Activated CD4-positive, CD25-positive, alpha-beta regulatory T cell treated with anti-CD3 and anti-CD28 coated beads, Interleukin-2, amount 50 U/mL, for 72 hours (primary cell): Measurements from ENCODE around the gene PLEKHG3.
"Not testable (repeated sequence)": the region's sequence is repeated elsewhere in the genome, so short reads cannot be mapped to it uniquely, and the experiment has no call there.

Source experiments
- DNase-seq: peaks from one replicate; pipeline ENCODE4 v3.0.0; 2021

PLEKHG3 gene

DNA sequence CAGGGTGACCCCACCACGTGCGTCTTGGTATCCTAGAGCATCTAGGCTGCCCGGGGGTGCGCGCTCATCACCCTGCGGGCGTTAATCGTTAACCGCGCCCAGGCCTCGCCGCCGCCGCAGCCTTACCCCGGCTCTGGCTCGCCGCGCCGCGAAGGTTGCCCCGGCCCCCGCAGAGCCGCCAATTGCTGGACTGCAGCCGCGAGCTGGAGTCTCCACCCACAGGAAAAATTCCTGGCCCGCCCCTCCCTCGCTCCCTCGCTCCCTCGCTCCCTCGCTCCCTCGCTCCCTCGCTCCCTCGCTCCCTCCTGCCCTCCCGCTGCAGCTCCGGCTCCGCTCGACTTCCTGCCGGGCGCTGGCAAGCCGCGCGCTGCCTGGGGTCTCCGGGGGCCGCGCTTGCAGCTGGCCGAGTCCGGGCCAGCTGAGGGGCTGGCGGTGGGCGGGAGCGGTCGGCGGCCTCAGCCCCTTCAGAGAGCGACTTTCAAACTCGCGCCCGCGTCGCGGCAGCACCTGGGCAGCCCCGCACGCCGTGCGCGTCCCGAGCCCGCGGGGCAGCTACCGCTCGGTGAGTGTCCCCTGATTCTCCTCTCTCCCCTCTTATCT, at the start of gene PLEKHG3:
Gene PLEKHG3 (plus strand): TSS at position 282 of the 600 bp plus-strand sequence. CDS start 23,208 bp downstream, outside the sequence.
- no peak for DNase-seq

DNA sequence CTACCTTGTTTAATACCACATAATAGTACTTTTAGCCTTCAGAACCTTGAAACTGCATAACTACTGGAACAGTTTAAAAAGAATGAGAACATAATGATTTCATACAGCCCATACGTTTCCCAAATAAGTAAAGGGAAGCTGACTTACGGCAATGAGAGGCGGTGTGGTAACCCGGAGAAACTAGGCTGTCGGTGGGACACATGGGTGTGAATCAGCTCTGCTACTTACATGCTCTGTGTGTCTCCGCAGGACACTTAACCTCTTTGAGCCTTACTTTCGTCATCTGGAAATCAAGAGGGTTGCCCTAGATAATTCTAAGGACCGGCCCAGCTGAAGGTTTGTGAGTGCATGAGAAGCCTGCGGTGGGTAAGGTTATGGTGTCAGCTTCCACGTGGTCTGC, 49.3 kb upstream of the PLEKHG3 start:
- no peak for DNase-seq

DNA sequence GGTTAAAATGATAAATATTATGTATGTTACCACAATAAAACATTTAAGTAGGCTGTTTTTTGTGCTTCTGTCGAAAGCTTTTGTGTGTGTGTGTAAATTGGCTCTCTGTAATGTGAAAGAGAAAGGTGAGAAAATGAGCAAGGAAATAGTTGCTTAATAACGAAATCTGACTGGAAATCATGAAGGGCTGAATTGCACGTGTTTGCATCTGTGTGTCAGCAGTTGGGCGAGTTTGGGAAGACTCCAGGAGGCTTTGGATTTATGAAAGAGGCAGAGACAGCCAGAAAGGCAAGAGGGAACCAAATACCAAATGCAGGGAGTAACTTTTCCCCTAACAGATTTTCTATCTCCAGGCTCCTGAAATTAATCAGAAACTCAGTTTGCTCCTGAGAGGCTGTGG, 47.2 kb upstream of the PLEKHG3 start:
- DNase-seq = no peak

DNA sequence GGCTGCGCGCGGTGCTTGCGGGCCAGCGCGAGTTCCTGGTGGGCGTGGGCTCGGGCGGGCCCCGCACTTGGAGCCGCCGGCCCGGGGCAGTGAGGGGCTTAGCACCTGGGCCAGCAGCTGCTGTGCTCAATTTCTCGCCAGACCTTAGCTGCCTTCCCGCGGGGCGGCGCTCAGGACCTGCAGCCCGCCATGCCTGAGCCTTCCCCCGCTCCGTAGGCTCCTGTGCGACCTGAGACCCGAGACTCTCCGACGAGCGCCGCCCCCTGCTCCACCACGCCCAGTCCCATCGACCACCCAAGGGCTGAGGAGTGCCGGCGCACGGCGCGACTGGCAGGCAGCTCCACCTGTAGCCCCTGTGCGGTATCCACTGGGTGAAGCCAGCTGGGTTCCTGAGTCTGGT, 46.0 kb upstream of the PLEKHG3 start:
- no peak for DNase-seq

DNA sequence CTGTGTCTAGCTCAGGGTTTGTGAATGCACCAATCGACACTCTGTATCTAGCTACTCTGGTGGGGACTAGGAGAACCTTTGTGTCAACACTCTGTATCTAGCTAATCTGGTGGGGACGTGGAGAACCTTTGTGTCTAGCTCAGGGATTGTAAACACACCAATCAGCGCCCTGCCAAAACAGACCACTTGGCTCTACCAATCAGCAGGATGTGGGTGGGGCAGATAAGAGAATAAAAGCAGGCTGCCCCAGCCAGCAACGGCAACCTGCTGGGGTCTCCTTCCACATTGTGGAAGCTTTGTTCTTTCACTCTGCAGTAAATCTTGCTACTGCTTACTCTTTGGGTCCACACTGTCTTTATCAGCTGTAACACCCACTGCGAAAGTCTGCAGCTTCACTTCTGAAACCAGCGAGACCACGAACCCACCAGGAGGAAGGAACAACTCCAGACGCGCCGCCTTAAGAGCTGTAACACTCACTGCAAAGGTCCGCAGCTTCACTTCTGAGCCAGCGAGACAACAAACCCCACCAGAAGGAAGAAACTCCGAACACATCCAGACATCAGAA, 45.4 kb upstream of the PLEKHG3 start:
- not testable (repeated sequence) for DNase-seq

DNA sequence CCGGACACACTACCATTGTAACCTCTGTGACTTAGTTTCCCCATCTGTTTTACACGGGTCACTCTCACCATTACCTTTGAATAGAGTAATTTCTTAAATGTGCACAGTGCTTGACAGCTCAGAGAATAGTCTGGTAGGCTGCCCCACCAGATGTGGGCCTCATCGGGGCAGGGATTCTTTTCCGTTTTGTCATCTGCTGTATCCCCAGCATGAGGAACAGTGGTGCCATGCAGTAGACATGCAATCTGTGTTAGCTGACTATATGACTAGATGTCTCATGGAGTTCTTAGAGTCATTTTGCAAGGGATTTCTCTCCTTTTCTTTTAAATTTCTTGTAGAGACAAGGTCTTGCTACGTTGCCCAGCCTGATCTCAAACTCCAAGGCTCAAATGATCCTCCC, 44.9 kb upstream of the PLEKHG3 start:
- DNase-seq = no peak

DNA sequence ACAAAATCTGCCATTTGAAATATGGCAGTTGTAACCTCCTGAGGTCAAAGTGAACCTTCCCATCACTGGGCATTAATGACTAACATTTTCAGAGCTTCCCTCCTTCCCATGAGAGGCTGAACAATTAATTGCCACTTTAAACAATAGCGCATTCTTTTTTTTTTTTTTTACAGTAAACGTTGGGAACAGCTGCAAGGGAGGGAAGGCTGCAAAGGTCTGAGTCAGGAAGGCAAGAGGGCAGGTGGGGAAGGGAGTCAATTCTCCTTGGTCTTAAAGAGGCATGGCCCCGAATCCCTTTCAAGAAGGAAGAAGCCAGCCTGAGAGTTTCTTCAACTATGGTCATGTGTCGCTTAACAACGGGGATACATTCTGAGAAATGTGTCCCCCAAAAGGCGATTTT, 41.0 kb upstream of the PLEKHG3 start:
- no peak for DNase-seq

DNA sequence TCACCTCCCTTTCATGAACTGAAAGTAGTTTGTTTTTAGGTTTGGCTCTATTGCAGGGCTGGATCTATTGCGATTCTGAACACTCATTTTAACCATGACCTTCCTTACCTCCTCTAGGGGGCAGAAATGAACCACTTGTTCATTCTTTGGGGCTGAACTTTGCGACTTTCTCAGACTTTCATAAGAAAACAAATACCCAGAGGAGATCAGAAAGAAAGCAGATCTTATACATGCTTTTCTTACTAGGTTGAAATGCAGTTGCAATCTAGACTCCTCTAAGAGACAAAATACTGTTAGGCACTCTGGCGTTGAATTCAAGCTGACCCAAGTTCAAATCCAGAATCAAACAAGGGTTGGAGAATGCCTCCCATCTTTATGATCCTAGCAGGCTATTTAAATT, 32.6 kb upstream of the PLEKHG3 start:
- DNase-seq = no peak

DNA sequence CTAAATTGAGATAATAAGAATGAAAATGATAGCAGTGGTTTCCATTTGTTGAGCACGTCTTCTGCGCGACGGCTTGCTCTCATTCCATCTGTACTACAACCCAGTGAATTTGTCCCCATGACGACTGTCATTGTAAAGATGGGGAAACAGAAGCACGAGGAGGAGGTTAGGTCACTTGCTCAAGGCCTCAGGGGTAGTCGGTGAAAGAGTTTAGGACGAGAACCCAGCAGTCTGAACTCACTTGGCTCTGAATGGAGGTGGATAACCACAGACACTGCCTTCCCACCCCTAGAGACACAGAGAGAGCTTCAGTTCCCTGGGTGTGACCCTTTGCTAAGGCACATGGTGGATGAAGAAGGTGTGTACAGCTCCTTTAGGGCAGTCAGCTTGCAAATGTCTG, 30.9 kb upstream of the PLEKHG3 start:
- no peak for DNase-seq

DNA sequence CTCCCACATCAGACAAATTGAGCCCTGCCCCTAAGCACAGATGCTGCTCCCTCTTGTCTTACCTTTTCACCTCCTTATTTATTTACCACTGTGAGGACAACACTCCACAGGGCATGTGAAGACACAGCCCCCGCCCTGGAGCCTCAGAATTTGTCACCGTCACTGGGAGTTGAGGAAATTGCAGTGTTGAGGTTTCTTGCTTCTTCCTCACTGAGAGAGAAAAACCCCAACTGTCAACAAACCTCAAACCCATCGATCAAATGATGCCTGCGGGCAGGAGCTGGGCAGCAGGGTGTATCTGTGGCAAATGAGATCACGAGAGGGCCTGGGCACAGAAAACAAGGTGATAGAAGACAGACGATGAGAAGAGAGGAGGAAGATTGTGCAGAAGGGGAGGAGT, 30.5 kb upstream of the PLEKHG3 start:
- no peak for DNase-seq

DNA sequence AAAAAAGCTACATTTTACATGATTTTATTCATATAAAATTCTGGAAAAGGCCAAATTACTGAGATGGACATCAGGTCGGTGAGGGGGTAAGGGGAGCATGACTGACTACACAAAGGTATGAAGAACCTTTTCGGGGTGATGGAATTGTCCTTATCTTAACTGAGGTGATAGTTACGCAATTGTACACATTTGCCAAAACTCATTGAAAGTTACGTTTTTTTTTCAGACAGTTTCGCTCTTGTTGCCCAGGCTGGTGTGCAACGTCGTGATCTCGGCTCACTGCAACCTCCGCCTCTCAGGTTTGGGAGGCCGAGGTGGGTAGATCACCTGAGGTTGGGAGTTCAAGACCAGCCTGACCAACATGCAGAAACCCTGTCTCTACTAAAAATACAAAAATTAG, 29.4 kb upstream of the PLEKHG3 start:
- no peak for DNase-seq

DNA sequence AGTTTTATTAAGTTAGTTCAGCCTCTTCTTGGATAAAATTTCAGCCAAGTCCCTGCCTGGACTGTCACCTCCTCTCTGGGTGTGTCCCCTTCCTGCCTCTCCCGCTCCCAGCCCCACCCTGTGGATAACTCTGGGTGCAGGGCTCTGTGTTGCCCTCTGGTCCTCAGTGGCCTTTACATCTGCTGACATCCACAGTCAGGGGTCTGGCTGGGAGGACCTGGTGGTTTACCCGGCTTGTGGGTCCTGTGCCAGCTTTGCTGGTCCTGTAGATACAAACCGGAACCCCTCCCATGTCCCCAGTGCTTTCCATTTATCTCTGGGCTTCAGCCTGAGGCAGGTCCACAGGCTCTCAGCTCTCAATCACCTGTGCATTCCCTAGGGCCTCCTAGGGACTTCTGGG, 28.9 kb upstream of the PLEKHG3 start:
- no peak for DNase-seq

DNA sequence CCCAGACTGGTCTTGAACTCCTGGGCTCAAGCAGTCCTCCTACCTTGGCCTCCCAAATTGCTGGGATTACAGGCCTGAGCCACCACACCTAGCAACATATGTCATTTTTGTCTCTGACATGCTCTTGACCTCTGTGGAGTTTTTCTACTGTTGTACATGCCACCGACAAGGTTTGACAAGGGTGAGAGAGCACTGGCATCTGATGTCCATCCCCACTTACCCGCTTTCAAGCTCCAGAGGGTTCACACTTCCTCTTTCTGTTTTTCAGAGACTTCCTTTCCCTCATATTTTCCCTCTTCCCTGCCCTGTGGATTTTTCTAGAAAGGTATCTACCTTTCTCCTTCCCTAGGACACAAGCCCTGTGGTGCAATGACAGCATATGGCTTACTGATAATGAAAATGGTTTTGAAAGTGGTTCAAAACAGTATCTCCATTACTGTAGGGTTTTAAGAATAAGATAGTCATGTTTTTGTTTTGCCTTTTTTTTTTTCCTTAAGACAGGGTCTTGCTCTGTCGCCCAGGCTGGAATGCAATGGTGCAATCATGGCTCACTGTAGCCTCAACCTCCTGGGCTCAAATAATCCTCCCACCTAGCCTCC, 27.7 kb upstream of the PLEKHG3 start:
- no peak for DNase-seq

DNA sequence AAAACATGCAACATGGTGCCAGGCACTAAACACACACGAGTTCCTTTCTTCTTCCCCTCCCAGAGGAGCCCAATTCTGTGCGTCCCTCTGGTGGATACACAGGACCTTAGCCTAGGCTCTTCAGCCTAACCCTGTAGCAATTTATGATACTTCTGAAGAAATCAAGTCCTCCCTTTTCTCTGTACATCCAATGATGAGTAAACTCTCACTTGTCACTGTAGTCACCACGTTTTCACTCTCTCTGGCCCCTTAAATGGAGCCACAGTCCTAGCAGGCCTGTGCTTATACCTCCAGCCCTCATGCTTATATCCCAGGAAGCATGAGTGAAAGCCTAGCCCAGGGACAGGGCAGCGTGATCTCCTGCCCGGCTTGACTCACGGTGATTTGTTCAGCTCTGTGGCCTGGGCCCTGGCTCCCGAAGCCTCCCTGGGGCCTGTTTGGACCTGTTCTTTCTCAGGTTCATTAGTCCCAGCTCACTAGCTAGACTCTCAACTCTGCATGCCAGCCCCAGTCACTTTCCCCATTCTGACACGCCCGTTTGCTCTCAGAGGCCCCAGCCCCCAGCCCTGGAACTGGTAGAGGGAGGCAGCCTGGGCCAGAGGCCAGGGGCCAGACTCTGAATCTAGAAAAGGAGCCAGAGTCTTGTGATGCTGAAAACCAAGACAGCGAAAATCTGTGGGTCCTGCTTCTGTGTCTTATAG, 24.1 kb upstream of the PLEKHG3 start:
- DNase-seq = no peak

DNA sequence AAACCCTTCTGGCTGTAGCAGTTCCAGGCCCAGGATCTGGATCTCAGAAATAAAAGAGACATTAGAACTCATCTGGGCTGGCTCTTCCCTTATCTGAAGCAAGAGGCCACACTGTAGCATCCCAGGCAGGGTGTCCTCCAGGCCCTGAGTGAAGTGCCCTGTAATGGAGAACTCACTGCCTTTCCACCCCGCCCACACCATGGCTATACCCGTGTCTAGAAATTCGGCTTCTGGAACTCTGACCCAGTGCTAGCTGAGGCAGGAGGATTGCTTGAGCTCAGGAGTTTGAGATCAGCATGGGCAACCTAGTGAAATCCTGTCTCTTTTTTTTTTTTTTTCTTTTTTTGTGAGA, 23.5 kb upstream of the PLEKHG3 start:
- no peak for DNase-seq

DNA sequence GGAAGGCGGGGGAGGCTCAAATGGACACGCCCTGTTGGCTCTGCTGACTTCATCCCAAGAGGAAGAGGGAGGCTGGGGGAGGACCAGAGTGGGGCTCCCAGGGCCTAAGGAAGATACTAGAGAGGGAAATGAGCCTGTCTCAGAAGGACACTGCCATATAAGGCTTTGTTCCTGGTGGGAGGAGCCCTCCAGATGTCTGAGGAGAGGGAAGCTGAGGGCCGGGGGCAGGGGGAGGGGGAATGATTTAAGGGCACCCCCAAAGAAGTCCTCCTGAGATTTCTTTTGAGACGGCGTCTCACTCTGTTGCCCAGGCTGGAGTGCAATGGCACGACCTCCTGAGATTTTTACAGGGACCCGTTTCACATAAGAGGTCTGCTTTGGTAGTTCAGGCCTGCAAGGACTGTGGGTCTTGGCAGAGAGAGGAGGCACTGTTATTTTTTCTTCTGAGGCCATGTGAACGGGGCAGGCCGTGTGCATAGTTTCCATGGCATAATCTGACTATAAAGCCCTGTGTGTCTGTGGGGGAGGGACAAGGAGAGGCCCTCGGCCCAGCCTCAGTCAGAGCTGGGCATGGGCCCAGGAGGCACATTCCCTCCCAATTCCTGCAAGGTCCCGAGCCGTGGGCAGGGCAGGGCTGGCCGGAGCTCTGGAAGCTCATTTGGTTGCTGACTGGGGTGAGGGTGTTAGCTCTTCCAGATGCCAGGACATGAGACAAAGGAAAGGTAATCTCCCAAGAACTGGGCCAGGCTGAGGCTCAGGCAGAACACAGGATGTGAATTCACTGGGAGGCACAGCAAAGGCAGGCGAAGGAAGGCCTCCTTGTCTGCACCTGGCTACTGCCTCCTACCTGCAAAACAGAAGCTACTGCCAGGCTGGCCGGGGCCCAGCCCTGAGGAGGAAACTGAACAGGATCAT, 22.2 kb upstream of the PLEKHG3 start:
- DNase-seq = no peak

DNA sequence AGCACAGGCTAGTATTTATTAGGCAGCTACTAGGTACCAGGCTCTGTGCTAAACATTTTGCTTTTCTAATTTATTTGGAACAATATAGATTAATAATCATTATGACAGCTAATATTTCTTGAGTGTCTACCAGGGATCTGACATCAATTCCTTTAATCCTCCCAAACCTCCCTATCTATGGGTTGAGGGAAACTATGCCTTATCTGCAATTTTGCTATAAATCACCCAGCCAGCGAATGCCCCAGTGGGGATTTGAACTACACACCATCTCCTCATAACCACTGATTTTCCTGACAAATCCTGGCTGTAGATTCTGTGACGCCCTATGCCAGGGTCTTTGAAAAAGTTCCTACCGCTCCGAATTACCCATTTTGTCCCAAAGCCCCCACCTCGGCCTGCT, 21.4 kb upstream of the PLEKHG3 start:
- DNase-seq = no peak

DNA sequence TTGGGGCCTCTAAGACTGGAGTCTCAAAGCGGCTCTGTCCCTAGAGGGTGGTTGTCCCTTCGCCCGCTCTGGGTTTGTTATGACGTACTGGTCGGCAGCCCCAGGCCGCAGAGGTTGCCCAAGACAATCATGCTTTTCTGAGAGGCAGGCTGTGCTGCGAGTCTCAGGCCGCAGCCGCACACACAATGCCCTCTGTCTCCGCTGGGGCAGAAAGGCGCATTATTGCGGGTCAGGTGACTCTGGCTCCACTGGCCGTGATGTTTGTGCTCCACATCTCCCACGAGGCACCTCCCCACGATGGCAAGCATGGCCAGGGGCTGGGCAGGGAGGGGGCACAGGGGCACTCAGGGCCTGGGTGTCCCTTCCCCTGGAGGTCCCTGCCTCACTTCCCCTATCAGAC, 21.0 kb upstream of the PLEKHG3 start:
- no peak for DNase-seq

DNA sequence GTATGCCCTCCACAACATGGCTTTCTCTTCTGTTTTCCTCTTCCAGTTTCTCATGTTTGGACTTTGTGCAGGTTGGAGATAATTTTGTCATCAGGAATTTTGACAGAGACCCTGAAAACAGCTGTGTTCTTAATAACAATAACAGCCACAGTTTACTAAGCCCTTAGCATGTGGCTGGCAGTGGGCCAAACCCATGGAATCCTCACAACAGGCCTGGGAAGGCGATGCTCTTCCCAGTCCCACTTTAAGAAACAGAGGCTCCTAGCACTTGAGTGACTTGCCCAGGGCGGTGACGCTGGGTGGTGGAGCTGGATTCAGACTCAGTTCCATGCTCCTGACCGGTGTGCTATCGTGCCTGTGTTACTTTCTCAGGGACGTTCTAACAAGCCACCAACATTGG, 20.1 kb upstream of the PLEKHG3 start:
- no peak for DNase-seq

DNA sequence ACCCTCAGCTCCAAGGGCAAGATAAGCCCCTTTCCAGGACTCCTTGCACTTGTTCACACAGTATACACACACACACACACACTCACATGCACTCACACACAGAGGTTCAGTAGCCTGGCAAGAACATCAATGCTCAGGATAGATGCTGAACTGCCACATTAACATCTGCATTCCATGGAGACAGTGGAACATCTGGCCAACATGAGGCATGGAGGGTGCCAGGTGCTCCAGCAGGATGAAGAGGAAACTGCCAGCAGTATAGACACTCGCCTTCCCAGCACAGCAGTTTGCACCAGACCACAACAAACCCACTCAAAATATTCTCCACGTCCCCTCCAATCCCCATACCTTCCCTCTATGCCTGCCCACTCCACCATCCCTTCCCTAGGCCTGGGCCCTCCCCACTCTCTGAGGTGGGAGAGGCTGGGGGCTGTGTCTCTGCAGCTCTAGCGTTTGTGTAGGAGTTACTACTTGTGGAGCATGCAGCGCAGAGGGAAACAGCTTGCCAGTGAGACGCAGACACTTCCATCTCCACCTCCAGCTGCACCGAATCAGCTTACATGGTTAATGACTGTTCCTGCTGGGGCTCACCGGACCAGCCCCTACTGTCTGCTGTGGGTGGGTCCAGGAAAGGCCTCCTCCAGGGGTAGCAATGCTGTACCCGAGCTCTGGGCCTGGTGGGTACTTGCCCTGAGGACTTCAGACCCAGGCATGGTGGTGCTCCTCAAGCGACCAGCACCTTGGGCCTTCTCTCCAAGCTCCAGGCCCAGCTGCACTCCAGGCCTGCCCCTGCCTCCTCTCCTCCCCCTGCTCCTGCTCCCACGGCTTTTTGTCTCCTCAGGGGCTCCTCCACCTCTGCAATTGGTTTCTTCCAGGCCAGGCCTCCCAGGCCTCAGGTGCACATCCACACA, 18.6 kb upstream of the PLEKHG3 start:
- DNase-seq = no peak

DNA sequence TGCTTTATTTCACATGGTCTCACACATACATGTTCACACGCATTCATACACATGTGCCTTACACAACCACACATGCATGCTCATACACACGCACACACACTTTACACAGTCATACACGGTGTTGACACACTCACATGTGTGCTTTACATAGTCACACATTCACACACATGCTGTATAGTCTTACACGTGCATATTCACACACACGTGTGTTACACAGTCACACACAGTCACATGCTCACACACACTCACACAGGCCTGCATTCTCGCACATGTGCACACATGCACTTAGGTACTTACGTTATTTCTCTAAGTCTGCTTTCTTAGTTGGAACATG, 18.0 kb upstream of the PLEKHG3 start:
- no peak for DNase-seq

DNA sequence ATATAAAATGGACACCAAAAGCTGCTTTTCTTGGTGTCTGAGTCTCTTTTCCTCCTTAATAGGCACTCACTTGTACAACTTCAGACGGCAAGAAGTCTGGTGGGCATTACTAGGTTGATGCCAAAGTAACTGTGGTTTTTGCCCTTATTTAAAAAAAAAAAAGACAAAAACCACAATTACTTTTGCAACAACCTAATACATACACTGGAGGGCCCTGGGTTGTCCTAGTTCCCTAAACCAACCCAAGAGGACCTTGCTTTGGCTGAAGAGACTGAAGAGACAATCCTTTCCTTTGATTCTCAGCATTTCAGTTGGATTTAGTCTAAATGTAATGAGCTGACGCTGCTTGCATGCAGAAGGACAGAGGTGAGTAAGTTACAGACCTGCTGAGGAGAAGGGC, 16.2 kb upstream of the PLEKHG3 start:
- DNase-seq = no peak
